ENCODE results near the gene CDK9.

GRCh38 chr9:127753148-127753547 lies 32.7 kb upstream of the CDK9 start:
- TF ChIP-seq CTCF (IDR thresholded peaks at IDR 0.05) = no peak
- TF ChIP-seq POLR2A (IDR thresholded peaks at IDR 0.05) = no peak

Data from heart left ventricle (tissue), 13 donors.